Effector memory CD8-positive, alpha-beta T cell (primary cell): ENCODE data around the gene CHI3L2.

Experiments
- ATAC-seq: fragments of 150-1000 bp; cut with Tn5 transposase; replicated peaks from 2 replicates; pipeline ENCODE4 v1.10.0; 2021; ENCODE audit warnings: mild to moderate bottlenecking, moderate library complexity
- DNase-seq, 3 experiments: peaks; one replicate each; pipeline ENCODE4 v3.0.0; 2021
- H3K27ac Mint-ChIP-seq, 2 donors: one replicate each; pipeline ENCODE4 v1.8.0; 2022; ENCODE audit warnings: mild to moderate bottlenecking in 2 of 2, mixed read lengths in 2 of 2, moderate library complexity in 2 of 2
- H3K27me3 Mint-ChIP-seq, 2 donors: one replicate each; pipeline ENCODE4 v1.8.0; 2022; ENCODE audit warnings: mixed read lengths in 2 of 2
- H3K36me3 Mint-ChIP-seq: one replicate; pipeline ENCODE4 v1.8.0; 2022; ENCODE audit warnings: mild to moderate bottlenecking, moderate library complexity, mixed read lengths; ENCODE audit not compliant: insufficient read depth
- H3K4me1 Mint-ChIP-seq, 2 donors: one replicate each; pipeline ENCODE4 v1.8.0; 2022; ENCODE audit warnings: low read depth in 2 of 2, mixed read lengths in 2 of 2
- H3K4me3 Mint-ChIP-seq, 2 donors: one replicate each; pipeline ENCODE4 v1.8.0; 2022; ENCODE audit warnings: mild to moderate bottlenecking in 2 of 2, mixed read lengths in 2 of 2, moderate library complexity in 2 of 2
- H3K9me3 Mint-ChIP-seq, 2 donors: one replicate each; pipeline ENCODE4 v1.8.0; 2022; ENCODE audit warnings: mixed read lengths in 2 of 2

The CHI3L2 gene

DNA sequence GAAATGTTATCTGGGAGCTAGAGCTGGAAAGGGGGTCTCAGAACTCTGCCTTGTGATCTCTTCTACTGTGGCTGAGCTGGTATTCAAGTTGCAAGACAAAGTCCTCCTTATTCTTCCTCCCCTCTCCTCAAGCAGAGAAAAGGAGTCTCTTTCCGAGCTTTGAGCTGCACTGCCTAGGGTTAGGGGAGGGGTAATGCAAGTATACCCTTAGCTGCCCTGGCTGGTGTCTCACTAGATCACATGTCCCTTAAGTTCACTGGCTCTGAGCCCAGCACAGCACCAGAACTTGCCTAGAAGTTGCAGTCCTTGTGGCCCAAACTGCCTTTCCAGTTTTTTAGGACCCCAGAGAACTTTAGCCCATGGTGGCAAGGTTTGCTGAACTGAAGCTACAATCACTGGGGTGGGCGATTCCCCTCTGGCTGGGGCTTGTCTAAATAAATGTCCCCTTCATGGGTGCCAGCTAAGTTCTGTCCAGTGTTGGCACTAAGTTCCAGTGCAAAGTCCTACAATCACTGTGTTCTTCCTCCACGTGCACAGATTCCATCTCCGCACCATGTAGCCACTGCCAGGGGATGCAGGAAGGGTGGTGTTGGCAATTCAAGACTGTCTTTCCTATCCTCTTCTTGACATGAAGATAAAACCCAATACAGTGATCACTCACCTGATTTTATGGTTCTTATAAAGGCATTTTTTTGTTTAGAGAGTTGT lies 40.4 kb downstream of the CHI3L2 start:
- H3K27me3 Mint-ChIP-seq: peaks cover 35 to 40% of the 10 kb centered on the region in 2 donors
- ATAC-seq: no peak
- no peak overlapping the region for H3K27ac Mint-ChIP-seq
- no peak overlapping the region for H3K4me3 Mint-ChIP-seq
- H3K9me3 Mint-ChIP-seq: no peaks in the 10 kb centered on the region
- H3K4me1 Mint-ChIP-seq: peaks cover 0 to 6% of the 10 kb centered on the region in 2 donors
- no peaks in the 10 kb centered on the region for H3K36me3 Mint-ChIP-seq
- DNase-seq: no peak

GRCh38 chr1:111269825-111270406 lies 42.4 kb downstream of the CHI3L2 start:
- no peaks in the 10 kb centered on the region for H3K36me3 Mint-ChIP-seq
- DNase-seq (no peak), ATAC-seq (no peak)
- no peak overlapping the region for H3K4me3 Mint-ChIP-seq
- peaks cover 3 to 6% of the 10 kb centered on the region in 2 donors for H3K4me1 Mint-ChIP-seq
- no peak overlapping the region for H3K27ac Mint-ChIP-seq
- H3K9me3 Mint-ChIP-seq: no peaks in the 10 kb centered on the region
- H3K27me3 Mint-ChIP-seq: peaks cover 36 to 48% of the 10 kb centered on the region in 2 donors

- H3K36me3 Mint-ChIP-seq: no peaks in the 10 kb centered on the region
- ATAC-seq (peak; percentile 35), DNase-seq (no peak)
- H3K9me3 Mint-ChIP-seq: no peaks in the 10 kb centered on the region
- H3K27ac Mint-ChIP-seq: no peak overlapping the region
- peak overlapping the region in 1 of 2 donors; percentile 43 for H3K4me3 Mint-ChIP-seq
- H3K4me1 Mint-ChIP-seq: peaks cover 3 to 8% of the 10 kb centered on the region in 2 donors
- H3K27me3 Mint-ChIP-seq: peaks cover 36 to 48% of the 10 kb centered on the region in 2 donors
Observed at GRCh38 chr1:111270771-111271463, 43.4 kb downstream of the CHI3L2 start.

GRCh38 chr1:111271464-111271801 lies 43.9 kb downstream of the CHI3L2 start:
- Mint-ChIP-seq H3K9me3 (no peaks in the 10 kb centered on the region), H3K4me3 (peak overlapping the region in 1 of 2 donors; percentile 43)
- ATAC-seq: no peak

DNA sequence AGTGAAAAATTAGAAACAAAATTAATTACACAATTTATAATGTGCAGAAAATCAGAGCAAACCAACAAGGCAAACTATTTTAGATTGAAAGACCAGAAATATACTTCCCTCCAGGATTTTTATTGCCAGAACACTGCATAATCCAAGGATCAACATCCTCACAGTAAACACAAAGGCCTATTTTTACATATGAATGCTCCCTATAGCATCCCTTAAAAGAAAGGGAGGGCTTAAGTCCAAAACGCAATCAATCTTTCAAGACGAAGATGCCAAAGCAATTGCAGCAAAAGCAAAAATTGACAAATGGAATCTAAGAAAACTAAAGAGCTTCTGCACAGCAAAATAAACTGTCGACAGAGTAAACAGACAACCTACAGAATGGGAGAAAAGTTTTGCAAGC lies 44.6 kb downstream of the CHI3L2 start:
- Mint-ChIP-seq H3K4me1 (peaks cover 3 to 8% of the 10 kb centered on the region in 2 donors), H3K27ac (no peak overlapping the region), H3K4me3 (no peak overlapping the region), H3K36me3 (no peaks in the 10 kb centered on the region), H3K9me3 (no peaks in the 10 kb centered on the region), H3K27me3 (peaks cover 36 to 48% of the 10 kb centered on the region in 2 donors)
- DNase-seq (no peak), ATAC-seq (no peak)

More at GRCh38 chr1:111271464-111271801, 43.9 kb downstream of the CHI3L2 start:
- H3K36me3 Mint-ChIP-seq: no peaks in the 10 kb centered on the region
- peaks cover 3 to 8% of the 10 kb centered on the region in 2 donors for H3K4me1 Mint-ChIP-seq
- no peak overlapping the region for H3K27ac Mint-ChIP-seq
- no peak for DNase-seq
- peaks cover 36 to 48% of the 10 kb centered on the region in 2 donors for H3K27me3 Mint-ChIP-seq

DNA sequence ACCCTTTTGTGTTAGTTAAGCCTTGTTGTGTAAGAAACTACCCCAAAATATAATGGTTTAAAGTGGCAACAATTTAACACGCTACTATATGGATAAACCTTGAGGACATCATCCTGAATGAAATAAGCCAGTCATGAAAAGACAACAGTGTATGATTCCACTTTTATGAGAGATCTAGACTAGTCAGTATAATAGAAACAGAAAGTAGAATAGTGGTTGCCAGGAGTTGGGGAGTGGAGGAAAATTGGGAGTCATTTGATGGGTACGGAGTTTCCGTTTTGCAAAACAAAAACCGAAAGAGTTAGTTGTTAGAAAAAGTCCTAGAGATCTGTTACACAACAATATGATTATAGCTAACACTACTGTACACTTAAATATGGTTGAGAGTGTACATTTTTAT lies 47.1 kb downstream of the CHI3L2 start:
- peaks cover 40 to 50% of the 10 kb centered on the region in 2 donors for H3K27me3 Mint-ChIP-seq
- peak; percentile 19 for ATAC-seq

DNA sequence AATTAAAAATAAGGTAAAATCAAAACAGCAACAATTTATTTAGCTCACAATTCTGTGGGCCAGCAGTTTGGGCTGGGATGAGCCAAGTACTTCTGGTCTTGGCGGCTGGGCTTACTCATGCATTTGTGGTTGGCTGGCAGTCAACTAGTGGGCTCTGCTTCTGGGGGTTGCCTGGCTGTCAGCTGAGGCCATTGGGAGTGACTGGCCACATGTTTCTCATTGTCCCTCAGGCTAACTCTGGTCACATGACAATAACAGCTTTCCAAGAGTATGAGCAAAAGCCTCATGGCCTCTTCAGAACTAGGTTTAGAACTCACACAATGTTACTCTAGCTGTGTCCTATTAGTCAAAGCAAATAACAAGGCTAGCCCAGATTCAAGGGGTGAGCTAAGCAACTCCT lies 47.6 kb downstream of the CHI3L2 start:
- H3K27ac Mint-ChIP-seq: peak overlapping the region in 1 of 2 donors; percentile 38
- no peaks in the 10 kb centered on the region for H3K36me3 Mint-ChIP-seq
- H3K9me3 Mint-ChIP-seq: no peaks in the 10 kb centered on the region
- DNase-seq (no peak), ATAC-seq (peak; percentile 17)
- peaks cover 8 to 10% of the 10 kb centered on the region in 2 donors for H3K4me1 Mint-ChIP-seq
- H3K27me3 Mint-ChIP-seq: peaks cover 38 to 48% of the 10 kb centered on the region in 2 donors
- no peak overlapping the region for H3K4me3 Mint-ChIP-seq

More for the DNA sequence above, 47.1 kb downstream of the CHI3L2 start:
- Mint-ChIP-seq H3K4me1 (peaks cover 8 to 10% of the 10 kb centered on the region in 2 donors), H3K36me3 (no peaks in the 10 kb centered on the region), H3K9me3 (no peaks in the 10 kb centered on the region), H3K27ac (peak overlapping the region in 1 of 2 donors; percentile 1), H3K4me3 (peak overlapping the region; percentile 1 to 18)
- DNase-seq: no peak

DNA sequence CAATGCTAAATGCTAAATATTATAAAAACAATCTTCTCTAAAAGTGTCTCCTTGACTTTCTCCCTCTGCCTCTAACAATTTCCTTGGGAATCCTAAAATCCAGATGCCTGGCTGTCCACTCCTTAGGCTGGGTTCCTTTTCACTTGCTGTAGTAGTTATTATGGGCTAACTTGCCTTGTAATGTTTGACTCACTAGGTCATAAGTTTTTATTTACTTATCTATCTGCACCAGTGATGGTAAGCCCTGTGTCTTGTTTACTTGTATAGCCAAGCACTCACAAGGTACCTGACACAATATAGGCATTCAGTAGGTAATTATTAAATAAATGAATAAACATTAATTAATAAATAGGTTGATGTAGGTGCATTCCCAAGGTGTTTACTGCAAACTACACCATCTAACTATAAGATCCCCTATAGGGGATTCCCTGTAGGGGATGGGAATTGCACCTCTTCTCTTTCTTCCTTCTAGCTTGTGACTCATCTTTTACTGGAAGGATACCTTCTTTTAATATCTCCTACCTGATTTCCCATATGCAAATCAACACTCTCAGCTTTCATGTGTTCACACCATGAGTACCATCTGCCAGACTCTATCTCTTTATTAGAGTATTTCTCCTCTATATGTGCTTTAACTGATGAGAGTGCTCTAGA lies 48.4 kb downstream of the CHI3L2 start:
- H3K36me3 Mint-ChIP-seq: no peaks in the 10 kb centered on the region
- DNase-seq: no peak
- no peak for ATAC-seq
- H3K4me3 Mint-ChIP-seq: no peak overlapping the region
- H3K27me3 Mint-ChIP-seq: peaks cover 30 to 40% of the 10 kb centered on the region in 2 donors
- H3K9me3 Mint-ChIP-seq: no peaks in the 10 kb centered on the region
- peaks cover 5 to 10% of the 10 kb centered on the region in 2 donors for H3K4me1 Mint-ChIP-seq
- peak overlapping the region in 1 of 2 donors; percentile 38 for H3K27ac Mint-ChIP-seq

- no peak for ATAC-seq
- Mint-ChIP-seq H3K27ac (no peak overlapping the region), H3K4me1 (peaks cover 2 to 10% of the 10 kb centered on the region in 2 donors)
Observed at GRCh38 chr1:111279144-111279543, 51.6 kb downstream of the CHI3L2 start.

DNA sequence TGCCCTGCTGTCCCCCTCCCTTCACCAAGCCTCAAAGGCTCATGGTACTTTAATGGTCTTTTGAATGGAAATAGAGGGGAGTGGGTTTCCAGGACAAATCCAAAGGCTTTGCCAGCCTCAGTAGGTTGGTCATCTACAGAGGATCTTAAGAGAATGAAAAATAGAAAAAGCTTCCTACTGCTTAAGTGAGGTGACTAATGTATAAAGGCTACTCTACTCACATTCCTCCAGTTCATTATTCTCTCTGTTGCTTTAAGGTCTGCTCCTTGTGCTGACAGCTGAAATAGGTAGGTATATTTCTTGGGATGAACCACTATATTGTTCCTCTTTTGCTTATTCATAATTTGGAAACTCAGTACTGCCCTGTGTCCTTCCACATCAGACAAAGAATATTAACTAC lies 52.8 kb downstream of the CHI3L2 start:
- no peaks in the 10 kb centered on the region for H3K36me3 Mint-ChIP-seq
- H3K4me3 Mint-ChIP-seq: no peak overlapping the region
- no peak overlapping the region for H3K27ac Mint-ChIP-seq
- H3K4me1 Mint-ChIP-seq: peaks cover 0 to 7% of the 10 kb centered on the region in 2 donors
- no peaks in the 10 kb centered on the region for H3K9me3 Mint-ChIP-seq
- no peak for ATAC-seq
- no peak for DNase-seq
- peaks cover 9 to 11% of the 10 kb centered on the region in 2 donors for H3K27me3 Mint-ChIP-seq

More at GRCh38 chr1:111279144-111279543, 51.6 kb downstream of the CHI3L2 start:
- H3K27me3 Mint-ChIP-seq: peaks cover 9 to 11% of the 10 kb centered on the region in 2 donors
- H3K4me3 Mint-ChIP-seq: no peak overlapping the region
- no peaks in the 10 kb centered on the region for H3K9me3 Mint-ChIP-seq
- no peaks in the 10 kb centered on the region for H3K36me3 Mint-ChIP-seq
- no peak for DNase-seq

DNA sequence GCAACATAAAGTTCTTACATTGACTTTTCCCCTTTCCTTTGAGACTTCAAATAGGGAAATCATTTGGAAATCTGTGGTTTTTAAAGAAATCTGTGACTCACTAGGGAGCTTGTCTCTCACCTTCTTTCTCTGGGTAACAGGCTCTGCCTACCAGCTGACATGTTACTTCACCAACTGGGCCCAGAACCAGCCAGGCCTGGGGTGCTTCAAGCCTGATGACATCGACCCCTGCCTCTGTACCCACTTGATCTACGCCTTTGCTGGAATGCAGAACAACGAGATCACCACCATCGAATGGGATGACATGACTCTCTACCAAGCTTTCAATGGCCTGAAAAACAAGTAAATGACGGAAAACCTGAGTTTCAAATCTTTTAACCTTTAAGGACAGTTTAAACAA lies 53.9 kb downstream of the CHI3L2 start:
- ATAC-seq (no peak), DNase-seq (no peak)
- H3K27ac Mint-ChIP-seq: no peak overlapping the region
- H3K36me3 Mint-ChIP-seq: no peaks in the 10 kb centered on the region
- H3K27me3 Mint-ChIP-seq: peaks cover 9 to 11% of the 10 kb centered on the region in 2 donors
- H3K4me3 Mint-ChIP-seq: no peak overlapping the region
- H3K4me1 Mint-ChIP-seq: peaks cover 0 to 7% of the 10 kb centered on the region in 2 donors
- H3K9me3 Mint-ChIP-seq: no peaks in the 10 kb centered on the region

DNA sequence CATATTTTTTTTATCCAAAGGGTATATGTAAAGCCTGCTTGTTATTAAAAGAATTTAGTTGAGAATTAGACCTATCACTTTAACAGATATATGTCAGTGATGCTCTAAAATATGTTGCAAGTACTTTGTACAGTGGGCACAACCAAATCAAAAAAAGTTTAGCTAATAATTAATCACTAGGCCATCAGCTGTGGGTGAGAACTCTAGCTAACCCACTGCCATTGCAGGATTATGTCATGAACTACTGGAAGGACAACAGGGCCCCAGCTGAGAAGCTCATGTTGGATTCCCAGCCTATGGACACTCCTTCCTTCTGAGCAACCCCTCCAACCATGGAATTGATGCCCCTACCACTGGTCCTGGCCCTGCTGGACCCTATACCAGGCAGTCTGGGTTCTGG lies 56.3 kb downstream of the CHI3L2 start:
- H3K4me3 Mint-ChIP-seq: no peak overlapping the region
- DNase-seq (no peak), ATAC-seq (no peak)
- H3K4me1 Mint-ChIP-seq: peaks cover 0 to 5% of the 10 kb centered on the region in 2 donors
- no peaks in the 10 kb centered on the region for H3K36me3 Mint-ChIP-seq
- H3K9me3 Mint-ChIP-seq: no peaks in the 10 kb centered on the region
- H3K27me3 Mint-ChIP-seq: peaks cover 5% of the 10 kb centered on the region in 2 donors
- no peak overlapping the region for H3K27ac Mint-ChIP-seq

GRCh38 chr1:111285879-111286278 lies 58.4 kb downstream of the CHI3L2 start:
- Mint-ChIP-seq H3K27ac (no peak overlapping the region), H3K27me3 (no peaks in the 10 kb centered on the region), H3K36me3 (no peaks in the 10 kb centered on the region), H3K9me3 (no peaks in the 10 kb centered on the region), H3K4me3 (no peak overlapping the region), H3K4me1 (no peaks in the 10 kb centered on the region)
- no peak for ATAC-seq
- no peak for DNase-seq
